ENCODE results near the gene PITPNM1.

GRCh38 chr11:67551127-67551526 is 46.0 kb upstream of the PITPNM1 start:
- TF ChIP-seq CTCF (conservative IDR thresholded peaks at IDR 0.05; ENCODE audit: low read length) (no peak), EZH2phosphoT487 (IDR thresholded peaks at IDR 0.05; ENCODE audit: borderline replicate concordance) (no peak)

Data from Loucy (cell line).